Measurements from ENCODE around the gene SAMD7. TPM values are rescaled to one million over a fixed set of nuclear protein-coding genes. Genes with fewer than 3 reads are reported as not detected.

Gene SAMD7
- total RNA-seq, 2 experiments from 2014 or later = not detected

DNA sequence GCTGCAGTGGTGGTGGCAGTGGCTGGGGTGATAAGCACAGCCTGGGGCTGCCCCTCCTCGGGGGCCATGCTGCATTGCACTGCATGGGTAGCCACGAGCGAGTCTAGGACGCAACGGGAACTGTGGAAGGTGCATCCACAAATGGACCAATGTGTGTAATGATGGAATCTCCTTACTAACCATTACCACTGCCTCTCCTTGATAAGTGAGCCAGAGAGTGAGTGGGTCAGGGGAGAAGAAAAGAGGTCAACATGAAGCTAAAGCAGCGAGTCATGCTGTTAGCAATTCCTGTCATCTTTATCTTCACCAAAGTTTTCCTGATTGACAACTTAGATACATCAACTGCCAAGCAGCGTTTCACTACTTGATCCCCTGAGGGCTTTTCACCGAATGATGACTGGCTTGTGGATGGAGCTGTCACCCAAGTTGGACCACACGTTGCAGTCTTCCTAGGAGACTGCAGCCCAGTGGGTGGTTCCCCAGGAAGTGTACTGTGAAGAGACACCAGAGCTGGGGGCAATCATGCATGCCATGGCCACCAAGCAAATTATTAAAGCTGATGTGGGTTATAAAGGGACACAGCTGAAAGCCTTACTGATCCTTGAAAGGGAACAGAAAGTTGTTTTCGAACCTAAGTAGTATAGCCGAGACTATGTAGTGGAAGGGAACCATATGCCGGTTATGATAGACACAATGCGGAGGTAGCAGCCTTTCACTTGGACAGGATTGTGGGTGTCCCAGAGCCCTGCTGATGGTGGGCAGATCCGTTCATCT is 20.6 kb downstream of the SAMD7 start:
- H3K36me3 Mint-ChIP-seq = no peaks in the 10 kb centered on the region
- H3K9me3 Mint-ChIP-seq = no peaks in the 10 kb centered on the region
- POLR2A ChIA-PET = interaction anchor here (1.1 kb wide), 1 partner anchor 35 kb away, joined by 3 read pairs; the partner anchor contains the start of gene SEC62
- DNase-seq (no peak), ATAC-seq (ENCODE audit: low read depth) (no peak)
- no peak overlapping the region for H3K27ac Mint-ChIP-seq
- H3K4me3 Mint-ChIP-seq = no peak overlapping the region
- H3K4me1 Mint-ChIP-seq = peaks cover 3% of the 10 kb centered on the region
- H3K27me3 Mint-ChIP-seq = peaks cover 8% of the 10 kb centered on the region

GRCh38 chr3:169939320-169939719 is 27.9 kb downstream of the SAMD7 start:
- H3K4me1 Mint-ChIP-seq = peaks cover 6% of the 10 kb centered on the region
- peaks cover 2% of the 10 kb centered on the region for H3K9me3 Mint-ChIP-seq
- H3K27me3 Mint-ChIP-seq = peaks cover 15% of the 10 kb centered on the region
- DNase-seq (no peak), ATAC-seq (ENCODE audit: low read depth) (no peak)
- POLR2A ChIA-PET = no interaction called here
- no peak overlapping the region for H3K27ac Mint-ChIP-seq
- H3K4me3 Mint-ChIP-seq = no peak overlapping the region
- no peaks in the 10 kb centered on the region for H3K36me3 Mint-ChIP-seq

GRCh38 chr3:169939751-169940150 is 28.4 kb downstream of the SAMD7 start:
- Mint-ChIP-seq H3K9me3 (peaks cover 2% of the 10 kb centered on the region), H3K27me3 (peaks cover 15% of the 10 kb centered on the region), H3K4me1 (peaks cover 6% of the 10 kb centered on the region), H3K4me3 (no peak overlapping the region), H3K27ac (no peak overlapping the region), H3K36me3 (no peaks in the 10 kb centered on the region)
- POLR2A ChIA-PET = no interaction called here
- no peak for ATAC-seq (ENCODE audit: low read depth)
- DNase-seq = no peak

- ATAC-seq (ENCODE audit: low read depth) (no peak), DNase-seq (no peak)
- Mint-ChIP-seq H3K36me3 (no peaks in the 10 kb centered on the region), H3K27ac (no peak overlapping the region), H3K9me3 (peaks cover 2% of the 10 kb centered on the region), H3K27me3 (peaks cover 8% of the 10 kb centered on the region), H3K4me3 (no peak overlapping the region), H3K4me1 (peaks cover 12% of the 10 kb centered on the region)
- POLR2A ChIA-PET = no interaction called here
Measured at GRCh38 chr3:169940470-169941181, 29.3 kb downstream of the SAMD7 start.

- Mint-ChIP-seq H3K4me3 (peak overlapping the region; percentile 53), H3K9me3 (peaks cover 2% of the 10 kb centered on the region)
Measured at GRCh38 chr3:169945313-169945712, 33.9 kb downstream of the SAMD7 start.

GRCh38 chr3:169946336-169946735 is 35.0 kb downstream of the SAMD7 start:
- Mint-ChIP-seq H3K4me1 (peaks cover 8% of the 10 kb centered on the region), H3K27me3 (peaks cover 4% of the 10 kb centered on the region), H3K9me3 (peaks cover 2% of the 10 kb centered on the region), H3K36me3 (no peaks in the 10 kb centered on the region), H3K4me3 (no peak overlapping the region), H3K27ac (no peak overlapping the region)
- DNase-seq (no peak), ATAC-seq (ENCODE audit: low read depth) (no peak)
- POLR2A ChIA-PET = no interaction called here

More at GRCh38 chr3:169945313-169945712, 33.9 kb downstream of the SAMD7 start:
- peak overlapping the region; percentile 73 for H3K27ac Mint-ChIP-seq
- no peak for DNase-seq
- H3K27me3 Mint-ChIP-seq = peaks cover 7% of the 10 kb centered on the region
- POLR2A ChIA-PET = interaction anchor here (0.6 kb wide), 2 partner anchors 173 to 235 kb away, joined by 3 to 4 read pairs; no protein-coding TSS in a partner anchor
- ATAC-seq (ENCODE audit: low read depth) = peak; percentile 93
- no peaks in the 10 kb centered on the region for H3K36me3 Mint-ChIP-seq
- peaks cover 13% of the 10 kb centered on the region for H3K4me1 Mint-ChIP-seq

DNA sequence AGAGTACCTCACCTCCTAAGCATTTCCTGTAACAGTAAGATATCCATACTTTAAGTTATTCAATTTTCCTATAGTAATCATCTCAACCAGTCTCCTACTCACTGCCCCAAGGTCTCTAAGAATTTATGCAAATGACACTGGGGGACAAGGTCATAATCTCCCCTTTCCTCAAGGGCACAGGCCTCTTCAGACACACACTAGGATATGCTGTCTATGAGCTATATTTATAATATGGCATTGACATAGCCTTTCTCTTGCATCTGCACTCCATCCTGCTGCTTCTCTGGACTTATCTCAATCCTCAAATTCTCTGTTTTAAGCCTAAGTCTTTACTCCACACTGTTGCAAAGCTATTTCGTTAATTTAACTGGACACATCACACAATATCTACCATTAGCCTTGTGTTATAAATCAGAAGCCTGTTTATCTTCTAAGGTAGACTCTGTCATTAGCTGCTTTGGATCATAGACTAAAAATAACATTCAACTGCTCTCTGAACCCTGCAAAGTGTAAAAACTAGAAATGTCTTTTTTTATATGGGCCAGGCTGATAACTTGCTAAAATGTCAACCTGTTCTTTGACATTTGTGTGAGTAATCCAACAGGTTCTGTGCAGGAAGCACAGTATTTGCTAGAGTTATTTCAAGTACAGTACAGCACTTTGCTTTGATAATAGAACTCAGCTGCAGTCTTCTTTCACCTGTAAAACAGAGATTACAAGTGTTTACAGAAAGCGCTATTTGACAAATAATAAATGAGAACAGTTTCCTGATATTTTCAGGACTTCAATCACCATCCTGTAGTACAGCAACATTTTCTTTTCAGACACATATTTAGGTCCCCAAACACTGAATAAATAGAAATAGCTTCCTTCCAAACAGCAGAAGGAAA is 37.4 kb downstream of the SAMD7 start:
- ATAC-seq (ENCODE audit: low read depth) (no peak), DNase-seq (no peak)
- H3K4me1 Mint-ChIP-seq = peaks cover 8% of the 10 kb centered on the region
- H3K27me3 Mint-ChIP-seq = peaks cover 4% of the 10 kb centered on the region
- H3K4me3 Mint-ChIP-seq = no peak overlapping the region
- POLR2A ChIA-PET = interaction anchor here (1.5 kb wide), 1 partner anchor 10 kb away, joined by 3 read pairs; no protein-coding TSS in a partner anchor
- no peak overlapping the region for H3K27ac Mint-ChIP-seq
- H3K36me3 Mint-ChIP-seq = no peaks in the 10 kb centered on the region
- no peaks in the 10 kb centered on the region for H3K9me3 Mint-ChIP-seq

DNA sequence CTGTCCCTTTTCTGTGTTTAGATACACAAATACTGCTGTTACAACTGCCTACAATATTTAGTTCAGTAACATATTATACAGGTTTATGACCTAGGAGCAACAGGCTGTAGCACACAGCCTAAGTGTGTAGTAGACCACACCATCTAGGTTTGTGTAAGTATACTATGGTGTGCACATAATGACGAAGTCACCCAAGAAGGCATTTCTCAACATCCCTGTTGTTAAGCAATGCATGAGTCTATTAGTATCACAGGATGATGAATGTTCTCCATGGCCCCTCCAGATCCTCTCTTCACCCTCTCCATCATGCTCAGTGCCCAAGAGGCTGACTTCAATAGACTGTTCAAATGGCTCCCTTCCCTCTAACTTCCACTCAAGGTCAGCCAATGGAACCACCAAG is 40.7 kb downstream of the SAMD7 start:
- H3K9me3 Mint-ChIP-seq = no peaks in the 10 kb centered on the region
- no peaks in the 10 kb centered on the region for H3K36me3 Mint-ChIP-seq
- H3K4me1 Mint-ChIP-seq = peaks cover 2% of the 10 kb centered on the region
- ATAC-seq (ENCODE audit: low read depth) (no peak), DNase-seq (no peak)
- no peak overlapping the region for H3K27ac Mint-ChIP-seq
- POLR2A ChIA-PET = no interaction called here
- peaks cover 6% of the 10 kb centered on the region for H3K27me3 Mint-ChIP-seq
- no peak overlapping the region for H3K4me3 Mint-ChIP-seq

- Mint-ChIP-seq H3K27me3 (peaks cover 5% of the 10 kb centered on the region), H3K4me3 (no peak overlapping the region), H3K9me3 (no peaks in the 10 kb centered on the region), H3K36me3 (no peaks in the 10 kb centered on the region), H3K27ac (no peak overlapping the region), H3K4me1 (peaks cover 2% of the 10 kb centered on the region)
- POLR2A ChIA-PET = no interaction called here
- no peak for DNase-seq
- no peak for ATAC-seq (ENCODE audit: low read depth)
Measured at GRCh38 chr3:169953462-169954141, 42.2 kb downstream of the SAMD7 start.

- peaks cover 2% of the 10 kb centered on the region for H3K4me1 Mint-ChIP-seq
- POLR2A ChIA-PET = no interaction called here
- H3K9me3 Mint-ChIP-seq = no peaks in the 10 kb centered on the region
- H3K27ac Mint-ChIP-seq = no peak overlapping the region
- ATAC-seq (ENCODE audit: low read depth) = no peak
- H3K27me3 Mint-ChIP-seq = peaks cover 5% of the 10 kb centered on the region
- no peak for DNase-seq
- no peaks in the 10 kb centered on the region for H3K36me3 Mint-ChIP-seq
- no peak overlapping the region for H3K4me3 Mint-ChIP-seq
Measured at GRCh38 chr3:169954142-169954756, 42.9 kb downstream of the SAMD7 start.

DNA sequence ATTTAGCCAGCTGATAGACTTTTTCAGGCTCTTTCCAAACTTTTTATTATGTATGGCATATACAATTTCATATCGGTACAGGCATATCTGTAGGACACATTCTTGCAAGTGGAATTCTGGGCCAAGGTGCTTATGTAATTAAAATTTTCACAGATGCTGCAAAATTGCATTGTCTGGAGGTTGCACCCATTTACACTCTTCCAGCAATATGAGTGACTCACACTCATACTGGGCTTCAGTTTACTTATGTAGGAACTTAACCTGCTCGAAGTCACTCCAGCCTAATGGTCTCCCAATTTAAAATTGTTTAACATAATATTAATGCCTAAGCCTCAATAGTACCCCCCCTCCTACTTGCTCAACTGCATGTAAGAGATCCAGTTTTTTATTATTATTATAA is 44.0 kb downstream of the SAMD7 start:
- ATAC-seq (ENCODE audit: low read depth) (no peak), DNase-seq (no peak)
- Mint-ChIP-seq H3K27ac (no peak overlapping the region), H3K9me3 (no peaks in the 10 kb centered on the region), H3K4me3 (no peak overlapping the region), H3K4me1 (peaks cover 2% of the 10 kb centered on the region), H3K27me3 (peaks cover 7% of the 10 kb centered on the region), H3K36me3 (no peaks in the 10 kb centered on the region)
- POLR2A ChIA-PET = no interaction called here

DNA sequence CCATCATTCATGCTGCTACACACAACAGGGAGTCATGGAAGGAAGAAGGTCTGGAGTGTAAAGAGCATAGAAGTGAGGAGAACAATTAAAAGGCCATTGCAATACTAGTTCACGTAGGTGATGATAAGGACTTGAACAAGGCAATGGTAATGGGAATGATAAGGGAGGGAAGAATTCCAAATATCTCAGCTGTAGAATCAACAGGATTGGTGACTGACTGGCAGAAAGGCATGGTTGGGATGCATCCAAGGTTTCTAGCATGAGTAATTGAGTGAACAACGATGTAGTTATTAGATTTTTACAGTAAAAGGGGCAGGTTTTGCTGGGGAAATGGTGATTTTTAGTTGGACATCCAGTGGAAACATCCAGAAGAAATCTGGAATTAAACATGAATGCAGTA is 52.8 kb downstream of the SAMD7 start:
- POLR2A ChIA-PET = no interaction called here
- no peak for ATAC-seq (ENCODE audit: low read depth)
- H3K4me1 Mint-ChIP-seq = peaks cover 19% of the 10 kb centered on the region
- no peak overlapping the region for H3K4me3 Mint-ChIP-seq
- DNase-seq = no peak
- peaks cover 7% of the 10 kb centered on the region for H3K9me3 Mint-ChIP-seq
- no peak overlapping the region for H3K27ac Mint-ChIP-seq
- H3K36me3 Mint-ChIP-seq = peaks cover 10% of the 10 kb centered on the region
- peaks cover 2% of the 10 kb centered on the region for H3K27me3 Mint-ChIP-seq
